Upper lobe of right lung (tissue), 1 donor: Measurements from ENCODE around the gene MACROD1. TPM values are rescaled to one million over a fixed set of nuclear protein-coding genes. Genes with fewer than 3 reads are reported as not detected.

Source experiments
- ATAC-seq: fragments of 200-7000 bp; cut with Tn5 transposase; one replicate; pipeline ENCODE4 v1.9.1; 2020; ENCODE audit warnings: mild to moderate bottlenecking, moderate library complexity
- DNase-seq: peaks from one replicate; pipeline ENCODE4 v3.0.0-alpha.2; 2020
- H3K27ac ChIP-seq: fragments of 200-600 bp; one replicate; pipeline ENCODE4 v1.8.0; 2022
- H3K27me3 ChIP-seq: fragments of 200-600 bp; one replicate; pipeline ENCODE4 v1.8.0; 2022; ENCODE audit warnings: mild to moderate bottlenecking
- H3K36me3 ChIP-seq: fragments of 200-600 bp; one replicate; pipeline ENCODE4 v1.8.0; 2022
- H3K4me1 ChIP-seq: fragments of 200-600 bp; one replicate; pipeline ENCODE4 v1.8.0; 2022
- H3K4me3 ChIP-seq: fragments of 200-600 bp; one replicate; pipeline ENCODE4 v1.8.0; 2022; ENCODE audit warnings: mild to moderate bottlenecking
- H3K9me3 ChIP-seq: fragments of 200-600 bp; one replicate; pipeline ENCODE4 v1.8.0; 2022
- intact Hi-C: fragments of 100-400 bp; cut with DNase I; formaldehyde crosslinking; loops from one replicate; pipeline ENCODE4 v1.11.0; 2022
- total RNA-seq: library from RNA; stranded (reverse); fragmentation: NEBNext Ultra II Directional; extraction: Animal tissue kit (Norgen Biotek cat#: 25700); gene quantifications from one replicate; pipeline ENCODE4 v1.2.1, GENCODE V29; 2021
- TF ChIP-seq, protein P1 (sequence below): fragments of 200-600 bp; IDR thresholded peaks from one replicate; pipeline ENCODE4 v1.8.0; 2022; ENCODE audit warnings: antibody characterized with exemption
- donor health status: DM: no; HTN: yes; CAD: no; lungs with severe emphysema.

The MACROD1 gene
- total RNA-seq, 1 donor from 2014 or later, result 15.8 TPM

GRCh38 chr11:64185175-64185692 is 19.3 kb upstream of the MACROD1 start:
- Histone ChIP-seq H3K27me3 (no peaks in the 10 kb centered on the region), H3K4me1 (peaks cover 42% of the 10 kb centered on the region), H3K27ac (peak overlapping the region; percentile 96), H3K9me3 (no peaks in the 10 kb centered on the region), H3K4me3 (peak overlapping the region; percentile 90), H3K36me3 (peaks cover 6% of the 10 kb centered on the region)
- TF ChIP-seq, protein P1, sequence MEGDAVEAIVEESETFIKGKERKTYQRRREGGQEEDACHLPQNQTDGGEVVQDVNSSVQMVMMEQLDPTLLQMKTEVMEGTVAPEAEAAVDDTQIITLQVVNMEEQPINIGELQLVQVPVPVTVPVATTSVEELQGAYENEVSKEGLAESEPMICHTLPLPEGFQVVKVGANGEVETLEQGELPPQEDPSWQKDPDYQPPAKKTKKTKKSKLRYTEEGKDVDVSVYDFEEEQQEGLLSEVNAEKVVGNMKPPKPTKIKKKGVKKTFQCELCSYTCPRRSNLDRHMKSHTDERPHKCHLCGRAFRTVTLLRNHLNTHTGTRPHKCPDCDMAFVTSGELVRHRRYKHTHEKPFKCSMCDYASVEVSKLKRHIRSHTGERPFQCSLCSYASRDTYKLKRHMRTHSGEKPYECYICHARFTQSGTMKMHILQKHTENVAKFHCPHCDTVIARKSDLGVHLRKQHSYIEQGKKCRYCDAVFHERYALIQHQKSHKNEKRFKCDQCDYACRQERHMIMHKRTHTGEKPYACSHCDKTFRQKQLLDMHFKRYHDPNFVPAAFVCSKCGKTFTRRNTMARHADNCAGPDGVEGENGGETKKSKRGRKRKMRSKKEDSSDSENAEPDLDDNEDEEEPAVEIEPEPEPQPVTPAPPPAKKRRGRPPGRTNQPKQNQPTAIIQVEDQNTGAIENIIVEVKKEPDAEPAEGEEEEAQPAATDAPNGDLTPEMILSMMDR, result peak; percentile 40
- DNase-seq, result peak; percentile 95
- intact Hi-C loops, result no loop called here
- ATAC-seq, result peak; percentile 66

DNA sequence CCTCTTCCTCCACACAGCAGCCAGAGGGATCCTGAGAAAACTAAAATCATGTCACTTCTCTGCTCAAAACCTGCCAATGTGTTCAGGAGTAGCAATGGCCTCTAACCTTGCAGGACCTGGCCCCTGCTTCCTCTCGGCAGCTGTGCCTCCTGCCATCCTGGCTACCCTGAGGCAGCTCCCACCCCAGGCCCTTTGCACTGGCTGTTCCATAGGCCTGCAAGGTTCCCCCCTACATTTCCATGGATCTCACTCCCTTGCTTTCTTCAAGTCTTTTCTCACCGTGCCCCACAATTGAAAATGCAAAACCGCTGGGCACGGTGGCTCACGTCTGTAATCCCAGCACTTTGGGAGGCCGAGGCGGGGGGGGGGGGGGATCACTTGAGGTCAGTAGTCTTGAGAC is 18.0 kb upstream of the MACROD1 start:
- no peaks in the 10 kb centered on the region for H3K9me3 ChIP-seq
- no peak for DNase-seq
- H3K36me3 ChIP-seq, result no peaks in the 10 kb centered on the region
- no peak for ATAC-seq
- intact Hi-C loops, result no loop called here
- H3K4me1 ChIP-seq, result peaks cover 34% of the 10 kb centered on the region
- H3K27ac ChIP-seq, result no peak overlapping the region
- no peaks in the 10 kb centered on the region for H3K27me3 ChIP-seq
- H3K4me3 ChIP-seq, result no peak overlapping the region
- TF ChIP-seq, protein P1, result no peak

DNA sequence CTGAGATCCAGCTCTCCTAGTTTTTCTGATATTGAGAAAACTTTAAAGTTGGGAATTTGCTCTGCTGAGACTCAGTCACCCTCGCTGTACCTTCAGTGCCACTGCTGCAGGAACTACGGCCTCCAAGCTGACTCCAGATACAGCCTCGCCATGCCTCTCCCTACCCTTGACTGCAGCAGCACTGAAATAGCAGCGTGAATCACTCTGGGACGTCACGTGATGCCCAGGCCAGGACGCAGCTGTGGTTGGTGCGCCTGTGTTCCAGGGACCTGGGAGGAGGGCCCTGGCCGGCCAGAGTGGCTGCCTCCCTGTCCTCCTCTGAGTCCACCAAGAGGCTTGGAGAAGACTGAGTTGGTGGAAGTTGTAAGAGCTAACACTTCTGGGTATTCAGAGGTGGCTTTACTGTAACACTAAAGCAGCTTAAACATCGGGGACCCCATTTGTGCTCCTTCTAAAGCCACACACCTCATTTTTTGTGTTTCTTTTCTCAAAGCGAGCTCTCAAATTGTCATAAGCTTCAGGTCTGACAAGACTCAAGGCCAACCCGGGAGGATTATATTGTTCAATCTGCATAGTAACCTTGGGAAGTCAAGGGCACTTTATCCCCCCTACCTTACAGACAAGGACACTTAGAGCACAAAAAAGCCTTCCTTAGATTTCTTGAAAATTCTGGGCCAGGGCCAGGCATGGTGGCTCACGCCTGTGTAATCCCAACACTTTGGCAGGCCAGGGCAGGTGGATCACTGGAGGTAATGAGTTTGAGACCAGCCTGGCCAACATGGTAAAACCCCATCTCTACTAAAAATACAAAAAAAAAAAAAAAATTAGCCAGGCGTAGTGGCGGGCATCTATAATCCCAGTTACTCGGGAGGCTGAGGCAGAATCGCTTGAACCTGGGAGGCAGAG is 15.8 kb upstream of the MACROD1 start:
- DNase-seq (peak; percentile 93), ATAC-seq (peak; percentile 60)
- peaks cover 34% of the 10 kb centered on the region for H3K4me1 ChIP-seq
- intact Hi-C loops, result no loop called here
- peak overlapping the region; percentile 24 for H3K4me3 ChIP-seq
- no peaks in the 10 kb centered on the region for H3K9me3 ChIP-seq
- H3K27me3 ChIP-seq, result no peaks in the 10 kb centered on the region
- H3K36me3 ChIP-seq, result no peaks in the 10 kb centered on the region
- H3K27ac ChIP-seq, result peak overlapping the region; percentile 61
- TF ChIP-seq, protein P1, result no peak

GRCh38 chr11:64180891-64181290 is 15.0 kb upstream of the MACROD1 start:
- peak overlapping the region; percentile 61 for H3K27ac ChIP-seq
- TF ChIP-seq, protein P1, result no peak
- H3K4me1 ChIP-seq, result peaks cover 34% of the 10 kb centered on the region
- intact Hi-C loops, result no loop called here
- peak overlapping the region; percentile 24 for H3K4me3 ChIP-seq
- no peaks in the 10 kb centered on the region for H3K36me3 ChIP-seq
- no peak for DNase-seq
- no peak for ATAC-seq
- H3K27me3 ChIP-seq, result no peaks in the 10 kb centered on the region
- no peaks in the 10 kb centered on the region for H3K9me3 ChIP-seq

DNA sequence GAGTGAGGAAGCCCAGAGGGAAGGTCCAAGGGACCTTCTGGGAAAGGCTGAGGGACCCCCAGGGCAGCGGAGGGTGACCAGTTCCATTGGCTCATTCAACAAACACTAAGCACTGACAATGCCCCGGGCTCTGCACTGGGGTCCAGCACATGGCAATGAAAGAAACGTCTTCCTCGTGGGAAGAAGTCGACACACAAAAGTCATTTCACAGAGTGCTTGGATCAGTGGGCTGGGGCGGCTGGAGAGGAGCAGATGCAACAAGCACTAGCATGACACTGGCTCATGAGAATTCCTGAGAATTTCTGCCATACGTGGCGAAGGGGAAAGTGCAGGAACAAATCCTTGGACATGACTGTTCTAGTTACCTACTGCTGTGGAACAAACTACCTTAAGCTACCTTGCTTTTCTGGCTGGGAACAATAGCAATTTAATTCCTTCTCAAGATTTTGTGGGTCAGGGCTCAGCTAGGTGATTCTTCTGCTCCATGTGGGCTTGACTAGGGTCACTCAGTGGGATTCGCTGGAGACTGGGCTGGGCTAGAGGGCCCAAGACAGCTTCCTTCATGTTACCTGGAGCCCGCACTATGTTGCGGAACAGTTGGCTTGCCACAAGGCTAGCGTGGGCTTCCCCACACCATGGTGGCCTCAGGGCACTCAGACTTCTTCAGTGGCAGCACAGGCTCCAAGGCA is 13.2 kb upstream of the MACROD1 start:
- H3K4me3 ChIP-seq, result no peak overlapping the region
- ATAC-seq (no peak), DNase-seq (no peak)
- H3K27ac ChIP-seq, result no peak overlapping the region
- H3K36me3 ChIP-seq, result no peaks in the 10 kb centered on the region
- no peaks in the 10 kb centered on the region for H3K27me3 ChIP-seq
- H3K4me1 ChIP-seq, result peaks cover 25% of the 10 kb centered on the region
- no peaks in the 10 kb centered on the region for H3K9me3 ChIP-seq
- TF ChIP-seq, protein P1, result no peak
- intact Hi-C loops, result no loop called here
